CD4-positive, alpha-beta T cell treated with Interleukin-21 for 1 hour (primary cell): Measurements from ENCODE around the gene FEZ2.

ENCODE experiments used
- DNase-seq: peaks from one replicate; pipeline ENCODE4 v3.0.0-alpha.2; 2020

FEZ2 gene

GRCh38 chr2:36586672-36587071 is 11.3 kb downstream of the FEZ2 start:
- no peak for DNase-seq

DNA sequence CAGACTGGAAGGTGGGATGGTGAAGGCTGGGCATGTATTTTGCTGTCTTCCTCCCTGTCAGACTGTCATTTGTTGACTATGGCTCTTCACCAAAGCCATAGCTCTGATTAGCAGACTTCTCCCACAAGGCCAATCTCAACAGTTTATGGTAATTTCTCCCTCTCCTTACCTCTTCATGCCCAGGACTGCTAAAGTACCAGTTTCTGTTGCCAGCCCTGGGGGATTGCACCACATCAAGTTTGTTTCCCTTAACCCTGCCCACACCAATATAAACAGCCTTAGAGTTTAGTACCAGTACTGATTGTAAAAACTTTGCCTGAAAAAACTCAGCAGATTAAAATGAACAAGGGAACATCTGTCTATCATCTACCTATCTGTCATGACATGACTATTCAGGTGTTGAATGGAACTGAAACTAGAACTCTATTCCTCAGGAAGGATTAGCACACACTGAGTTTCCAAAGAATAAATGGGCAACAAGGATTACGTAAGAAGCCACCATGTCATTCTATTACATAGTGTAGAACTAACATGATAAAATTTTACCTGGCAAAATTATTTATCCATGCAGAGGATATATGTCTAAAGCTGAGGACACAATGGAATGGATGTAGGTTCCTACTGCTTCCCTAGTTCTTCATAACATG is 13.7 kb downstream of the FEZ2 start:
- no peak for DNase-seq

GRCh38 chr2:36582951-36583350 is 15.0 kb downstream of the FEZ2 start:
- no peak for DNase-seq

DNA sequence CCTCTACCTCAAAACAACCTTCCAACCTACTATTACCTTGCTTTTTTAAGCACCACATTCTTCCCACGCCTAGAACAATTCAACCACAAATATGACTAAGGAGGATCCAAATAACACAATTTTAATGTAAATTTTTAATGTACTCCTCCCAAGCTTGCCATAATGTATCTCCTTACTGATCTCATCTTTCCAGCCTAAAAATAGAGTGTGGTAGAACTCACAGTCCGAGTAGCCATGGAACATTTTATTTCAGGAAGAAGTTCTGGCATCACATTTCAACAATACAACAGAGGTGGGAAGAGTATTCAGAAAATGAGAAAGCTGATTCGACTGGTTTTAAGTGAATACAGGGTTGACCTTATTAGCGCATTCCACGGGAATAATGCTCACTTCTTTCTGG is 15.4 kb downstream of the FEZ2 start:
- no peak for DNase-seq

GRCh38 chr2:36579297-36579664 is 18.7 kb downstream of the FEZ2 start:
- DNase-seq = no peak

- DNase-seq = no peak
These were observed 19.3 kb downstream of the FEZ2 start for GRCh38 chr2:36578343-36579296.

DNA sequence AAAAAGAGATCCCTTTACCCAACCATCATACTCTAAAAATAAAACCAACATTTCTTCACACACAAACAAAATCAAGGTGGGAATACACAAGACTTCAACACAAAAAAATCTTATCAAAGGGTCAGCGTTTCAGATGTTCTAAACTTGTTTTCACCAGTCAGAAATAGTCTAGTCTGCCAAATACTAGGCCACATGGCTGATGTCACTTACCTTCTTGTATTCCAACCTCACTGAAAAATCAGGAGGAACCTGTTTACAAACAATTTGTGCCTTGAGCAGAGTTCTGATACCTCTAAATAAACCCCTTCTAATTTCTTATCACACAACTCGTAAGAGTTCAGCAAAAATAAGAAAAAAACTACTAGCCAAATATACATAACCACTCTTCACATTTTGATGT is 20.1 kb downstream of the FEZ2 start:
- no peak for DNase-seq

DNA sequence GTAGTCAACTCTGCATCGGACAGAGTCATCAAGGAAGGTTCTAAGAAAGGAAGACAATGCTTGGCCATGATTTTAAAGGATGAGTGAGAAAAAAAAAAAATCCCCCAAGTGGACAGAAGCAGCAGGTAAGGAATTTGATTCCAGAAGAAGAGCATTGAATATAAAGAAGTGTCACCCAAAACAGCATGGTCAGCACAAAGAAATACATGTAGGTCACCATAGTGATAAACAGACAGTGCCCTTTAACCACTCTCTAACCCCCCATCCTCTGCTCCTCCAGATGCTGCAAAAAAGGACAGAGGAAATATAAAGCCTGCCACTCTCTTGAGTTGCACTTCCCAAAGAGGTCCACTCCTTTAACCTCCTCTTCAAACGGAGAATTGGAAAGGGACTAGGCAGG is 23.4 kb downstream of the FEZ2 start:
- no peak for DNase-seq

GRCh38 chr2:36573165-36573564 is 24.8 kb downstream of the FEZ2 start:
- DNase-seq = no peak

DNA sequence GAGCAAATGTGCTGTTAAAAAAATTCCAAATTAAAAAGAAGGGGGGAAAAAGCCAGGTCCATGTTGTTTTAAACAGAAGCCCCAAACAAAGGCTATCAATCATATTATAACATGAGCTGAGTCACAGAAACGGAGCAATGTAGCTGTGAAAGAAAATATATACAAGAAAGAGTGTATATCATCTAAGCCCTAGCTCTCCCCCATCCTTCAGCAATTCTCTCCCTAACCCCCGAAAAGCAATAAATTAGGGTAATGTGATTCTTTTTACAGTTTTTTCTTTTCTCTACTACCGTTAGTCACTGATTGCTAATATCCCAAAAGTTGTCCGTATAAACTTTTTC is 25.3 kb downstream of the FEZ2 start:
- DNase-seq = no peak

DNA sequence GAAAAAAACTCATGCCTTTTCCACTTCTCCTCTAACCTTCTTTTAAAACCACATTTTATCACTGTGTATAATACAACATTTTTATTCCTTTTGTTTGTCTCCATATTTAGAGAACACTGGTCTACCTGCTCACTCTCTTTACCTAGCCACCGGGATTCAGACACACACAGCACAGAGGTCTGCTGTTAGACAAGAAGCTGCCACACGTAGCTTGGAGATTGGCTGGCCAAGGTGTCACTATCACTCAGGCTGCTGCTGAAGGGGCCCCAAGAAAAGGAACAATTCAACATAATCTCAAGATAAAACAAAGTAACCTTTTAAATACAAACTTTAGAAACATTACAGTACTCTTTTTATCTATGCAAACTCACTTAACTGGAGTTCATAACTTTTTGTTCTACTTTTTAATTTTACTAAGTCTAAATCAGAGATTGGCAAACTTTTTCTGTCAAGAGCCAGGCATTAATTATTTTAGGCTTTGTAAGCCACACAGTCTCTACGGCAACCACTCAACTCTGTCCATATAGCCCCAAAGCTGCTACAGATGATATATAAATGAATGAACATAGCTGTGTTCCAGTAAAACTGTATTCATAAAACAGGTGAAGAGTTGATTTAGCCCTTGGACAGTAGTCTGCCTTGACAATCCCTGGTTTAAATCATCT is 25.8 kb downstream of the FEZ2 start:
- DNase-seq = no peak

GRCh38 chr2:36570416-36570815 is 27.6 kb downstream of the FEZ2 start:
- no peak for DNase-seq

DNA sequence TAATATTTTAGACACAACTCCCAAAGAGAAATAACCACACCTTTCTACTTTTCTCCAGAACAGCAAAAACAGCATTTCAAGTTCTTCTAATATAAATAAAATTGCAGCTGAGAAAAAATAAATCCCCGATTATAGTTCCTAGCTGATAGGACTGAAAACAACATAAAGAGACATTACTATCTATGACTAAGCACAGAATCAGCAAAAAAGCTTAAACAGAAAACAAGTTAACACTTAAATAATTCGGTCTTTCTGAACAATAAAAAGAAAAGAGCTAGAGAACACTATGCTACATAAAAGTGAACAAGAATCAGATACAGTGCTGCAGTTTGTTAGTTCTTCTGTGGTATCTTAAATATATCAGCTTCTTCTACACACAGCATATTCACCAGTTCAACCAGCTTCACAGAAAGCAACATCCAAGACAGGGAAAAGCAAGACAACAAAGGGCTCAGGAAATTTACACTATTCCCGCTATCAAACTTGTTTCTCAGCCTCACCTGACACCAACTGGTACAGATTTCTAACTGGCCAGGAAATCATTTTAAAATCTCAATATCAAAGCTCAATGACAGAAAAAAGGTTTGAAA is 28.6 kb downstream of the FEZ2 start:
- no peak for DNase-seq

DNA sequence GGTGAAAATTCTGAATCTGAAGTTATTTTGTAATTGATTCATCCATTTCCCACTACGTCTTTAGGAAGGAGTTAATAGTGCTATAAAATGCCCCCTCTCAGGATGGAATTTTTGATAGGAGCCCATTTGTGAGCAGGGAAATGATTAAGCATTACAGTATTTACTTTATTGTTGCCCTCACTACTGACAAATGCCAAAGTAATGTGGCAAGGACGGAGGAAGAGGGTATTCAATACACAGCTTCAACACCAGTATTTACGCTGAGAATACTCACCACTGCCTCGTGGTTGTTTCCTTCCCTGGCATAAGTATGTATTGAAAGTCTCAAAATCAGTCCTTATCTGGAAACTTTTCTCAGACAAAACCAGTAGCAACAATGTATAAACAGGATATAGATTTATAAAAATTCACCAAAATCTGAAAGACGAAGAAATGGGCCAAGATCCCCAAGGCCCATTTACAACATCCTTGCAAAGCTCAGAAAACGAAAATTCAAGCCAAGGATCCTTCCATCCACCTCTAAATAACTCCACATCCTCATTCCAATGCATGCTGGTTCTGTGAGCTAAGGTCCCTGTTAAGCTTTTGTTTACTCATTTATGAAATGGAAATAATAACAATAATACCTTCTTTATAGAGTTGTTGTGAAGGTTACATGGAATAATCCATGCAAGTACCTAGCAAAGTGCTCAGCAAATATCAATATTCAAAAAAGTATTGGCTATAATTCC is 29.3 kb downstream of the FEZ2 start:
- no peak for DNase-seq

GRCh38 chr2:36567711-36568408 is 30.1 kb downstream of the FEZ2 start:
- DNase-seq = no peak

GRCh38 chr2:36566887-36567286 is 31.1 kb downstream of the FEZ2 start:
- DNase-seq = no peak

DNA sequence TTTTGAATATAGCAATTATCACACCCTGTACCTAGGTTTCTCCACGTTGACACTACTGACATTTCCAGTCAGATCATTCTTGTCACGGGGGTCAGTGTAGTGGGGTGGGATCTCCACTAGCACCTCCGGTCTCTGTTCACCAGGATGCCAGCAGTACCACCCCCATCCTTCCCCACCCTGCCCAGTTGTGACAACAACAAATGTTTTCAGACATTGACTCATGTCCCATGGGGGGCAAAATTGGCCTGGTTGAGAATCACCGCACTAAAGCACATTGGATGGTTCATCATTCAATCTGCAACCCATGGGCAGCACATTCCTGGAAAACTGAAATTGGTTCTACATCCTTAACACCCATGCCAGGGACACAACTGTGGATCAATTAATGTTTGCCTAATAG is 32.3 kb downstream of the FEZ2 start:
- no peak for DNase-seq

DNA sequence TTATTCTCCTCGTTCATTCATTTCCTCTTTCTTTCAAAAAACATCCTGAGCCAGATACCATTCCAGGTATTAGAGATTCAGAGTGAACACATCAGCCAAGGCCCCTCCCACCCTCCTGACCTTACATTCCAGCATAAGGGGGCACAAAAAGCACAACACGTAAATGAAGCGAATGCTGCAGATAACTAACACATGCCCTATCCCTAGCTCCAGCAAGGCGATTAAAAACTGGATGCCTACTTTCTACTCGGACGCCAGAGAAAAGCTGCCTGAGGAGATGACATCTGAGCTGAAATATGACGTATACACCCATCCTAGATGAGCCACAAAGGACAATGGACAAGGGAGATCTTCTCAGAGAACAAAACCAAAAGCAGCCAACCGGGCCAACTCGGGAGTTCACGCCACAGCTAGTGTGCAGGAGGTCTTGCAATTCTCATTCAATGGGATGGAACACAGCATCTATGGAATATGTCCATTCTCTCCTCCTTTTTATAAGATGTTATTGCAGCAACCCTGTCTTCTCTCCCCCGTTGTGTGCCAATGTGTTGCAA is 33.5 kb downstream of the FEZ2 start:
- DNase-seq = no peak

- no peak for DNase-seq
These were observed 34.9 kb downstream of the FEZ2 start for GRCh38 chr2:36562973-36563532.

- no peak for DNase-seq
These were observed 35.7 kb downstream of the FEZ2 start for GRCh38 chr2:36562240-36562639.

GRCh38 chr2:36561237-36561944 is 36.6 kb downstream of the FEZ2 start:
- no peak for DNase-seq
